Measurements from ENCODE around the gene DGCR8. TPM values are rescaled to one million over a fixed set of nuclear protein-coding genes. Genes with fewer than 3 reads are reported as not detected.

DGCR8 gene
- total RNA-seq, 4 donors from 2014 or later, result 34.3 to 182 (median 64.7) TPM

- intact Hi-C loops (cut with DNase I; ENCODE audit: low total_unique reads), result loop anchor here (10.0 kb wide), 1 partner anchor 147 kb away; no protein-coding TSS in a partner anchor
- Histone ChIP-seq H3K27ac (no peak overlapping the region), H3K36me3 (peaks cover 0 to 11% (median 2%) of the 10 kb centered on the region in 4 donors), H3K4me3 (no peak overlapping the region), H3K27me3 (no peaks in the 10 kb centered on the region), H3K4me1 (peaks cover 7 to 25% (median 15%) of the 10 kb centered on the region in 4 donors), H3K9me3 (no peaks in the 10 kb centered on the region)
- WGBS, 2 donors (ENCODE audit: low coverage in 1 of 2), result 98 to 100% methylated on average over 1 to 18 of the region's 22 CpGs
- TF ChIP-seq POLR2AphosphoS5 (IDR thresholded peaks at IDR 0.05) (no peak), CTCF (IDR thresholded peaks at IDR 0.05) (no peak), POLR2A (IDR thresholded peaks at IDR 0.05) (no peak), EP300 (IDR thresholded peaks at IDR 0.05; ENCODE audit: low read depth) (no peak)
- in situ Hi-C loops (cut with MboI; ENCODE audit: low pct_ligation_motif_present in 1 of 4, low pct_unique_long_range_greater_than_20kb in 1 of 4, low sequenced_read_pairs in 3 of 4), result no loop called here
- DNase-seq, result no peak
Observed at GRCh38 chr22:20121856-20122415, 41.9 kb downstream of the DGCR8 start.

GRCh38 chr22:20123366-20124082 is 43.5 kb downstream of the DGCR8 start:
- in situ Hi-C loops (cut with MboI; ENCODE audit: low pct_ligation_motif_present in 1 of 4, low pct_unique_long_range_greater_than_20kb in 1 of 4, low sequenced_read_pairs in 3 of 4), result no loop called here
- WGBS, 2 donors (ENCODE audit: low coverage in 1 of 2), result 93% methylated on average over 13 of the region's 13 CpGs; no CpG with 5 or more reads in 1 of the 2 donors
- TF ChIP-seq CTCF (IDR thresholded peaks at IDR 0.05), result no peak
- no peak for TF ChIP-seq POLR2AphosphoS5 (IDR thresholded peaks at IDR 0.05)
- no peak for TF ChIP-seq EP300 (IDR thresholded peaks at IDR 0.05; ENCODE audit: low read depth)
- TF ChIP-seq POLR2A (IDR thresholded peaks at IDR 0.05), result no peak
- Histone ChIP-seq H3K9me3 (no peaks in the 10 kb centered on the region), H3K27me3 (no peaks in the 10 kb centered on the region), H3K4me3 (no peak overlapping the region), H3K36me3 (peaks cover 0 to 11% (median 2%) of the 10 kb centered on the region in 4 donors), H3K4me1 (peaks cover 3 to 17% (median 9%) of the 10 kb centered on the region in 4 donors), H3K27ac (no peak overlapping the region)
- intact Hi-C loops (cut with DNase I; ENCODE audit: low total_unique reads), result loop anchor here (10.0 kb wide), 1 partner anchor 149 kb away; no protein-coding TSS in a partner anchor
- DNase-seq, result no peak

GRCh38 chr22:20124083-20124787 is 44.2 kb downstream of the DGCR8 start:
- Histone ChIP-seq H3K4me3 (no peak overlapping the region), H3K27me3 (no peaks in the 10 kb centered on the region), H3K4me1 (peaks cover 0 to 10% (median 3%) of the 10 kb centered on the region in 4 donors), H3K9me3 (no peaks in the 10 kb centered on the region), H3K36me3 (peaks cover 0 to 11% (median 2%) of the 10 kb centered on the region in 4 donors), H3K27ac (no peak overlapping the region)
- in situ Hi-C loops (cut with MboI; ENCODE audit: low pct_ligation_motif_present in 1 of 4, low pct_unique_long_range_greater_than_20kb in 1 of 4, low sequenced_read_pairs in 3 of 4), result no loop called here
- 96% methylated on average over 4 of the region's 11 CpGs; no CpG with 5 or more reads in 1 of the 2 donors for whole genome bisulfite sequencing, 2 donors (ENCODE audit: low coverage in 1 of 2)
- intact Hi-C loops (cut with DNase I; ENCODE audit: low total_unique reads), result loop anchor here (10.0 kb wide), 1 partner anchor 149 kb away; no protein-coding TSS in a partner anchor
- TF ChIP-seq POLR2A (IDR thresholded peaks at IDR 0.05) (no peak), POLR2AphosphoS5 (IDR thresholded peaks at IDR 0.05) (no peak), CTCF (IDR thresholded peaks at IDR 0.05) (no peak), EP300 (IDR thresholded peaks at IDR 0.05; ENCODE audit: low read depth) (no peak)
- DNase-seq, result no peak
